ENCODE results near the gene PDGFRB. TPM values are rescaled to one million over a fixed set of nuclear protein-coding genes. Genes with fewer than 3 reads are reported as not detected.

Gene PDGFRB
- total and polyA plus RNA-seq, 2 of the 4 experiments (the other 2 are of a cell fraction) = 108 to 124 TPM

DNA sequence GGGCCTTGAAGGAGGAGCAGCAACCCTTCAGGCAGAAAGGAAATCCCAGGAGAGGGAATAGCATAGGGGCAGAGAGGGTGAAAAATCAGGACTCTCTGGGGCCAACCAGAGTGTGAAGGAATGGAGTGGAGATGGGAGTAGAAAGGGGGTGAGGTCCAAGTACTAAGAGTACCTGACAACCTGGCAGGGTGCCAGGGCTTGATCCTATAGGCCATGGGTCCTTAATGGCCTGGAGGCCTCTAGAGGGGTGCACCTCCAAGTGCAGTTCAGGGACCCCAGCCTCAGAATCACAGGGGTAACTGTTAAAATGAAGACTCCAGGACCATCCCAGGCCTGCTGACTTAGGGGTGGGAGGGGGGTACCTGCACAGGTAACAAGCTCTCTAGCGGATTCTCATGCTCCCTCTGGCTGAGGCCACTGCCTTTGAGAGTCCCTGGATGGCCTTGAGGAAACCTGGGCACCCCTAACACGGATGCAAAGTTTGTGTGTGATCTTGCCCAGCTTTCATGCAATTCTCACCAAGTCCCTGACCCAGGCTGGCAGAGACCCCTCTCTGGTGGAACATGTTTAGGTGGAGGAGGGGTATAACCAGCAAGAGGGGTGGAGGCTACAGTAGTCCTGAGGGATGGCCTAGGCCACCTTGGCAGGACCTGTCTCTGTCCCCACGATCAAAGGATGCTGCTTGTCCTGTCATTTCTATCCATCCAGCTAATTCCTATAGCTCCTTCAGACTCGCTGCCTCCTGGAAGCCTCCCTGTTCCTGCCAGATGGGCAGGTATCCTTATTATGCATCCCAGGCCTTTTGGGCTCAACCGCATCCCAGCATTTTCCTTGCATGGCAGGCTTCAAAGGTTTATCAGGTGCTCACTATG is 51.7 kb downstream of the PDGFRB start:
- CTCF ChIA-PET = interaction anchor here (0.6 kb wide), 1 partner anchor 564 kb away, joined by 4 read pairs; no protein-coding TSS in a partner anchor
- no peak overlapping the region for H3K4me2 ChIP-seq (ENCODE audit: low read depth, low read length)
- H3K18ac ChIP-seq (ENCODE audit: low read depth, low read length) = no peak overlapping the region
- ATAC-seq (ENCODE audit: low read depth) (no peak), DNase-seq (no peak)
- dilution Hi-C loops (cut with HindIII; ENCODE audit: low sequenced_read_pairs, unreplicated experiment) (no loop called here), intact Hi-C loops (cut with micrococcal nuclease) (no loop called here), in situ Hi-C loops (cut with MboI; ENCODE audit: low sequenced_read_pairs) (no loop called here)
- H2BK15ac ChIP-seq (ENCODE audit: low read depth, low read length) = no peak overlapping the region
- H3K27ac ChIP-seq (ENCODE audit: insufficient read depth, low read length) = no peak overlapping the region
- H2BK20ac ChIP-seq (ENCODE audit: low read depth, low read length) = no peak overlapping the region
- peaks cover 8% of the 10 kb centered on the region; the same call in 1 of the 2 replicates for H3K9me1 ChIP-seq (ENCODE audit: insufficient read depth, low read length)
- H3K9me3 ChIP-seq (ENCODE audit: control insufficient read depth, insufficient read depth, low read length) = no peaks in the 10 kb centered on the region
- no peaks in the 10 kb centered on the region for H3K36me3 ChIP-seq (ENCODE audit: control insufficient read depth, insufficient read depth, low read length)
- H2AFZ ChIP-seq (replicated peaks; ENCODE audit: low read length, poor library complexity) = no peak overlapping the region
- no peaks in the 10 kb centered on the region for H3K27me3 ChIP-seq (ENCODE audit: control insufficient read depth, insufficient read depth, low read length)
- no peaks in the 10 kb centered on the region for H3K79me1 ChIP-seq (ENCODE audit: low read depth in 1 of 2, low read length in 2 of 2)
- TF ChIP-seq RCOR1 (IDR thresholded peaks at IDR 0.05; ENCODE audit: insufficient replicate concordance, low read length) (no peak), RAD21 (IDR thresholded peaks at IDR 0.05; ENCODE audit: low read length) (no peak), MXI1 (IDR thresholded peaks at IDR 0.05; ENCODE audit: borderline replicate concordance, low read depth, low read length) (no peak), POLR2A (IDR thresholded peaks at IDR 0.05; ENCODE audit: low read depth, low read length) (no peak), MAFK (IDR thresholded peaks at IDR 0.05; ENCODE audit: low read depth, low read length) (no peak), FOS (IDR thresholded peaks at IDR 0.05; ENCODE audit: low read depth, low read length) (no peak), CHD1 (IDR thresholded peaks at IDR 0.05; ENCODE audit: low read depth, low read length) (no peak), BHLHE40 (IDR thresholded peaks at IDR 0.05; ENCODE audit: low read depth, low read length) (no peak), RFX5 (IDR thresholded peaks at IDR 0.05; ENCODE audit: low read depth, low read length) (no peak), CEBPB (IDR thresholded peaks at IDR 0.05; ENCODE audit: low read depth, low read length) (no peak), NFE2L2 (IDR thresholded peaks at IDR 0.05; ENCODE audit: low read depth, low read length) (no peak)
- TF ChIP-seq, protein P1, sequence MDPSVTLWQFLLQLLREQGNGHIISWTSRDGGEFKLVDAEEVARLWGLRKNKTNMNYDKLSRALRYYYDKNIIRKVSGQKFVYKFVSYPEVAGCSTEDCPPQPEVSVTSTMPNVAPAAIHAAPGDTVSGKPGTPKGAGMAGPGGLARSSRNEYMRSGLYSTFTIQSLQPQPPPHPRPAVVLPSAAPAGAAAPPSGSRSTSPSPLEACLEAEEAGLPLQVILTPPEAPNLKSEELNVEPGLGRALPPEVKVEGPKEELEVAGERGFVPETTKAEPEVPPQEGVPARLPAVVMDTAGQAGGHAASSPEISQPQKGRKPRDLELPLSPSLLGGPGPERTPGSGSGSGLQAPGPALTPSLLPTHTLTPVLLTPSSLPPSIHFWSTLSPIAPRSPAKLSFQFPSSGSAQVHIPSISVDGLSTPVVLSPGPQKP (IDR thresholded peaks at IDR 0.05; ENCODE audit: borderline replicate concordance, low read depth, low read length) = no peak
- TF ChIP-seq, protein P2, sequence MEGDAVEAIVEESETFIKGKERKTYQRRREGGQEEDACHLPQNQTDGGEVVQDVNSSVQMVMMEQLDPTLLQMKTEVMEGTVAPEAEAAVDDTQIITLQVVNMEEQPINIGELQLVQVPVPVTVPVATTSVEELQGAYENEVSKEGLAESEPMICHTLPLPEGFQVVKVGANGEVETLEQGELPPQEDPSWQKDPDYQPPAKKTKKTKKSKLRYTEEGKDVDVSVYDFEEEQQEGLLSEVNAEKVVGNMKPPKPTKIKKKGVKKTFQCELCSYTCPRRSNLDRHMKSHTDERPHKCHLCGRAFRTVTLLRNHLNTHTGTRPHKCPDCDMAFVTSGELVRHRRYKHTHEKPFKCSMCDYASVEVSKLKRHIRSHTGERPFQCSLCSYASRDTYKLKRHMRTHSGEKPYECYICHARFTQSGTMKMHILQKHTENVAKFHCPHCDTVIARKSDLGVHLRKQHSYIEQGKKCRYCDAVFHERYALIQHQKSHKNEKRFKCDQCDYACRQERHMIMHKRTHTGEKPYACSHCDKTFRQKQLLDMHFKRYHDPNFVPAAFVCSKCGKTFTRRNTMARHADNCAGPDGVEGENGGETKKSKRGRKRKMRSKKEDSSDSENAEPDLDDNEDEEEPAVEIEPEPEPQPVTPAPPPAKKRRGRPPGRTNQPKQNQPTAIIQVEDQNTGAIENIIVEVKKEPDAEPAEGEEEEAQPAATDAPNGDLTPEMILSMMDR (conservative IDR thresholded peaks at IDR 0.05; ENCODE audit: low read depth, low read length) = no peak
- TF ChIP-seq, protein P3, sequence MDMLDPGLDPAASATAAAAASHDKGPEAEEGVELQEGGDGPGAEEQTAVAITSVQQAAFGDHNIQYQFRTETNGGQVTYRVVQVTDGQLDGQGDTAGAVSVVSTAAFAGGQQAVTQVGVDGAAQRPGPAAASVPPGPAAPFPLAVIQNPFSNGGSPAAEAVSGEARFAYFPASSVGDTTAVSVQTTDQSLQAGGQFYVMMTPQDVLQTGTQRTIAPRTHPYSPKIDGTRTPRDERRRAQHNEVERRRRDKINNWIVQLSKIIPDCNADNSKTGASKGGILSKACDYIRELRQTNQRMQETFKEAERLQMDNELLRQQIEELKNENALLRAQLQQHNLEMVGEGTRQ (IDR thresholded peaks at IDR 0.05; ENCODE audit: low read depth, low read length) = no peak
- H4K91ac ChIP-seq (ENCODE audit: insufficient read depth, low read depth, low read length) = no peak overlapping the region
- H4K8ac ChIP-seq (ENCODE audit: low read depth in 2 of 2, low read length in 2 of 2) = no peak overlapping the region
- H2AK5ac ChIP-seq (ENCODE audit: low read depth, low read length) = no peak overlapping the region
- H3K56ac ChIP-seq (ENCODE audit: extremely low read depth, insufficient read depth, low read length) = no peak overlapping the region
- 100% methylated on average over 1 of the region's 5 CpGs; no CpG with 5 or more reads in 1 of the 2 experiments for WGBS, 2 experiments (ENCODE audit: extremely low coverage in 2 of 2, insufficient read length in 1 of 2)
- H3K9ac ChIP-seq (ENCODE audit: low read depth, low read length) = no peak overlapping the region
- H4K5ac ChIP-seq (ENCODE audit: low read depth, low read length) = no peak overlapping the region
- BruUV-seq (replicated peaks) = no TSS peak
- no peak overlapping the region for H3K14ac ChIP-seq (replicated peaks; ENCODE audit: low read depth, low read length)
- POLR2A ChIA-PET (ENCODE audit: unreplicated experiment) = no interaction called here
- H2AK9ac ChIP-seq (replicated peaks; ENCODE audit: low read depth, low read length, poor library complexity) = no peak overlapping the region
- peaks cover 9% of the 10 kb centered on the region for H3K4me1 ChIP-seq (ENCODE audit: control insufficient read depth, insufficient read depth, low read length)
- H2BK120ac ChIP-seq (ENCODE audit: low read depth, low read length) = no peak overlapping the region
- no peak overlapping the region for H3K23ac ChIP-seq (ENCODE audit: low read depth, low read length)
- no peak overlapping the region for H2BK5ac ChIP-seq (ENCODE audit: low read depth, low read length, poor library complexity, severe bottlenecking)
- no peaks in the 10 kb centered on the region for H4K20me1 ChIP-seq (ENCODE audit: insufficient read depth, low read length)
- H3K4ac ChIP-seq (ENCODE audit: low read depth, low read length) = no peak overlapping the region
- no peak overlapping the region for H3K4me3 ChIP-seq (ENCODE audit: insufficient read depth, low read depth, low read length)
